HG03045 (cell line): ENCODE measurements around the gene PSG11.
"Not testable (repeated sequence)": the region's sequence is repeated elsewhere in the genome, so short reads cannot be mapped to it uniquely, and the experiment has no call there.

Experiments used
- ATAC-seq: cut with Tn5 transposase; IDR thresholded peaks from one replicate; pipeline ENCODE4 v1.9.1; 2021; ENCODE audit warnings: mild to moderate bottlenecking, moderate library complexity; ENCODE audit not compliant: unreplicated experiment

PSG11 gene

GRCh38 chr19:43026369-43026768 lies at the start of gene PSG11:
PSG11 (minus strand) TSS chr19:43026469; CDS start chr19:43026372, 97 bp downstream.
- ATAC-seq: not testable (repeated sequence)

GRCh38 chr19:43062418-43062817 lies 36.1 kb upstream of the PSG11 start:
- ATAC-seq: not testable (repeated sequence)

- ATAC-seq: not testable (repeated sequence)
Observed at GRCh38 chr19:43061326-43061725, 35.1 kb upstream of the PSG11 start.

- not testable (repeated sequence) for ATAC-seq
Observed at GRCh38 chr19:43060254-43060653, 34.0 kb upstream of the PSG11 start.

- not testable (repeated sequence) for ATAC-seq
Observed at GRCh38 chr19:43059482-43059881, 33.2 kb upstream of the PSG11 start.

- not testable (repeated sequence) for ATAC-seq
Observed at GRCh38 chr19:43058440-43058839, 32.2 kb upstream of the PSG11 start.

GRCh38 chr19:43047966-43048365 lies 21.7 kb upstream of the PSG11 start:
- not testable (repeated sequence) for ATAC-seq

- not testable (repeated sequence) for ATAC-seq
Observed at GRCh38 chr19:43046578-43046977, 20.3 kb upstream of the PSG11 start.

- not testable (repeated sequence) for ATAC-seq
Observed at GRCh38 chr19:43043492-43044180, 17.4 kb upstream of the PSG11 start.

GRCh38 chr19:43031645-43032044 lies 5.4 kb upstream of the PSG11 start:
- not testable (repeated sequence) for ATAC-seq

GRCh38 chr19:43028866-43029265 lies 2.6 kb upstream of the PSG11 start:
- no peak for ATAC-seq

GRCh38 chr19:43027985-43028384 lies 1.7 kb upstream of the PSG11 start:
- not testable (repeated sequence) for ATAC-seq

GRCh38 chr19:43027061-43027460 lies 792 bp upstream of the PSG11 start:
- ATAC-seq: not testable (repeated sequence)

GRCh38 chr19:43022098-43022497 lies 4.2 kb downstream of the PSG11 start:
- ATAC-seq: not testable (repeated sequence)

GRCh38 chr19:43021629-43022028 lies 4.6 kb downstream of the PSG11 start:
- ATAC-seq: not testable (repeated sequence)

- ATAC-seq: not testable (repeated sequence)
Observed at GRCh38 chr19:43019588-43019987, 6.7 kb downstream of the PSG11 start.

- not testable (repeated sequence) for ATAC-seq
Observed at GRCh38 chr19:43005841-43006240, 20.4 kb downstream of the PSG11 start.

- ATAC-seq: not testable (repeated sequence)
Observed at GRCh38 chr19:43004846-43005245, 21.4 kb downstream of the PSG11 start.

- not testable (repeated sequence) for ATAC-seq
Observed at GRCh38 chr19:43003634-43004033, 22.6 kb downstream of the PSG11 start.

- ATAC-seq: not testable (repeated sequence)
Observed at GRCh38 chr19:43002948-43003347, 23.3 kb downstream of the PSG11 start.

GRCh38 chr19:42996161-42996560 lies 30.1 kb downstream of the PSG11 start:
- not testable (repeated sequence) for ATAC-seq

GRCh38 chr19:42992029-42992604 lies 34.2 kb downstream of the PSG11 start:
- ATAC-seq: not testable (repeated sequence)
